ENCODE data around the gene PDK1.
"Not testable (repeated sequence)": the region's sequence is repeated elsewhere in the genome, so short reads cannot be mapped to it uniquely, and the experiment has no call there.

Gene PDK1

GRCh38 chr2:172554352-172555271, 1.3 kb upstream of the PDK1 start:
- DNase-seq: no peak

DNA sequence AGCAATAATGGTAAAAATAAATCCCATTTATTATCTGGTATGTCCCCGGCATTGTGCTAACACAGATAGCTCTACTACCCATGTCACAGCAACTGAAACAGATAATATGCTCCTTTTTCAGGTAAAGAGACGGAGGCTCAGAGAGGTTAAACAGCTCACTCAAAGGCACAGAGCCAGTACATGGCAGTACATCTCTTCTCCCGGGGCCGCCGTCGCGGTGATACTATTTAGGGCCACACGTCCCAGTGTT, 693 bp upstream of the PDK1 start:
- no peak for DNase-seq

- peak; percentile 88 for DNase-seq
Measured at GRCh38 chr2:172556284-172557033, 569 bp downstream of the PDK1 start.

DNA sequence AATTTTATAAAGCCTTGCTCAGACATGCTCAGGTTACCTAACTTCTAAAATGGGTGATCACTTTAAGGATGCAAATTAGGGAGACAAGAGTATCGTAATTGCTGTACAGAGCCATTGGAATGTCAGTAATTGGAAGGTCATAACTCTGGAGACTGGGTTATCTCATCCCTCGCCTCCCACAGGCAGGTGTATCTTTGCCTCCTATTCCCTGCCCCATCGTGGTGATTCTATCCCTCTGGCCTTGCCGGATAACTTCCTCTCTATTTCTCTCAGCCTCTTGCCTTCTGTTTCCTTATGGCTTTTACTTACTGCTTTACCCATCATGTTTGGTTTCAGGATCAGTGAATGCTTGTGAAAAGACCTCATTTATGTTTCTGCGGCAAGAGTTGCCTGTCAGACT, 2.5 kb downstream of the PDK1 start:
- DNase-seq: no peak

DNA sequence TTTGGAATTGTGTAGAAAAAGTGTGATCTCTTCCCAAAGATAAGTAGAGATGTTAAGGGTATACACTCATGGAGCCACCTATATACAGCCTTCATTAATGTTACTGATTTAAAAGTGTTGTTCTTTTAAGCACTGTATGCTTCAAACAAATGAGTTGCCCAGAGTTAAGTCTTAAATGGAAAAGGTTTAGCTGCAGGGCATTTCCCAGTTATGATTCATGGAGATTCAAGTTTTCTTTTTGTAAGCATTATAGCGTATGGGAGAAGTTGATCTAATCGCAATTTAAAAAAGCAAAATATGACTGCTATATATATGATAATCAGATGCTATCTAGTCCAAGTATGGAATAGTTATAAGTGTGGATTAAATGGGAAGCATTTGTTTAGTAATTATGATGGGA, 4.8 kb downstream of the PDK1 start:
- no peak for DNase-seq

DNA sequence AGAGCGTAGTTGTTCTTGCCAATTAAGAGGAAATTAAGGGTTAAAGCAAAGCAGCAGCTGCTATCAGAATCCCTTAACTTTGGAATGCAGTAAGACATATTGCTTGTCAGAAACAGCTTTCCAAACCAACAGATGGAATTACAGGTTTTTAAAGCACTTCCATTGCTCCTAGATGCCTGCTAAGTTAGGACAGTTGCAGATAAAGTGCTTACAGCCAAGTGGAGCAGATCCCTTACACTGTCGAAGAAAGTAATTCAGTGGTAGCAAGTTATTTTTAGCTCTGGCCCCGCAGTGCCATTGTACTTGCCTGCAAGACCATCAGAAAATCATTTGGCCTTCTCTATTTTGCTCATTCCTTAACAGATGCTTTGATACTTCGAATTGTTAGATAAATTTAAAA, 5.4 kb downstream of the PDK1 start:
- DNase-seq: no peak

DNA sequence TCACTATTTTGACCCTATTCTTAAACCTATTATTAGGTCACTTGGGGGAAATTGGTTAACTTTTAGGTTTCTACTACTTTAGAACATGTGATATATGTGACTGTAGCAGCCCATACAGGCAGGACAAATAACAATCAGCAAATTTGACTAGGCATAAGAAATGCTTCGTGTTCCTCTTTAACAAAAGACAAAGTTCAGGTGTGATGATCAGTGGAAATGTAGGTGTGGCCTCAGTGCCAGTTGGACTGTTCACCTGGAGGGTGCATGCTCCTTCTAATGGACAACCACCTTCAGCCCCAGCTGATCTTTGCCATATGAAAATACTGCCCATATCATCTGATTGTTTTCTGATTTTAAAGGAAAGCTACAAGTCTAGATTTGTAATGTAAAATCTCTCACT, 6.4 kb downstream of the PDK1 start:
- DNase-seq: no peak

DNA sequence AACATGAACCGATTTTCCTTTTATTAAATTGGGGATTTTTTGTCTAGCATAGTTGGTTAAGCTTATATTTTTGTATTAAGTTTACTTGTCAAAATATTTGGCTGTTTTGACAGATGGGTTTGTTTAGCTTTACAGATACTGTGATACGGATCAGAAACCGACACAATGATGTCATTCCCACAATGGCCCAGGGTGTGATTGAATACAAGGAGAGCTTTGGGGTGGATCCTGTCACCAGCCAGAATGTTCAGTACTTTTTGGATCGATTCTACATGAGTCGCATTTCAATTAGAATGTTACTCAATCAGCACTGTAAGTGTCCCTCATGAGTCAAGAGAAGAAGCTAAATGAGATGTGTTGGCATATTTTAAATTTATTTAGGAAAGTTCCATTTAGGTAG, 8.5 kb downstream of the PDK1 start:
- DNase-seq: no peak

DNA sequence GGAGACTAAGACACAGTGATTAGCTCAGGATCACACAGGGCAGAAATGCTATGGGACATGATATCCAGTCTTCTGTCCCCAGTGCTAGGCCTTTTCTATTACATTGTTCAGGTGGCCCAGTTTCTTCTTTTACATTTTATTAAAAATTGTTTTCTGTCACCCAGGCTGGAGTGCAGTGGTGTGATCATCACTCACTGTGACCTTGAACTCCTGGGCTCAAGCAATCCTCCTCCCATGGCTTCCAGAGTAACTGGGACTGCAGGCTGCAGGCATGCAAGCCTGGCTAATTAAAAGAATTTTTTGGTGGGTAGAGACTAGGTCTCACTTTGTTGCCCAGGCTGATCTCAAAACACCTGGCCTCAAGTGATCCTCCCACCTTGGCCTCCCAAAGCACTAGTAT, 15.4 kb downstream of the PDK1 start:
- DNase-seq: no peak

DNA sequence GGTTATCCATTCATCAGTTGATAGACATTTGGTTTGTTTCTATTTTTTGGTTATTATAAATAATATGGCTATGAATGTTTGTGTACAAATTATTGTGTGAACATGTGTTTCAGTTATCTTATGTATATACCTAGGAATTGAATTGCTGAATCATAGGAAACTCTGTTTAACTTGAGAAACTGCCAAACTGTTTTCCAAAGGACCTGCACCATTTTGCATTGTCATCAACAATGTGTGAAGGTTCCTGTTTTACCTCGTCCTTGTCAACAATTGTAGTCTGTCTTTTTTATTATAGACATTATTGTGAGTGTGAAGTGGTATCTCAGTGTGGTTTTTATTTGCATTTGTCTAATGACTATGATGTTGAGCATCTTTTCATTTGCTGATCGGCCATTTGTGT, 17.1 kb downstream of the PDK1 start:
- no peak for DNase-seq

GRCh38 chr2:172574965-172575364, 19.1 kb downstream of the PDK1 start:
- no peak for DNase-seq

DNA sequence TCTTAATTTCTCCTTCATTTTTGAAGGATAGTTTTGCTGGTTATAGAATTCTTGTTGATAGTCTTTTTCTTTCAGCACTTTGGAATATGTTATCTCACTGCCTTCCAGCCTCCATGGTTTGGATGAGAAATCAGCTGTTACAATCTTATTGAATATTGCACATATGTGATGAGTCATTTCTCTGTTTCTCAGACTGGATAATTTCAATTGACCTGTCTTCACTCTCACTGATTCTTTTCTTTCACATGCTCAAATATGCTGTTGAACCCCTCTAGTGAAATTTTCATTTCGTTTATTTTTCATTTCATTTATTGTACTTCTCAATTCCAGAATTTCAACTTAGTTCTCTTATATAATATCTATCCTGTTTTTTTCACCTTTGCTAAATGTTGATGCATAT, 22.2 kb downstream of the PDK1 start:
- DNase-seq: no peak

DNA sequence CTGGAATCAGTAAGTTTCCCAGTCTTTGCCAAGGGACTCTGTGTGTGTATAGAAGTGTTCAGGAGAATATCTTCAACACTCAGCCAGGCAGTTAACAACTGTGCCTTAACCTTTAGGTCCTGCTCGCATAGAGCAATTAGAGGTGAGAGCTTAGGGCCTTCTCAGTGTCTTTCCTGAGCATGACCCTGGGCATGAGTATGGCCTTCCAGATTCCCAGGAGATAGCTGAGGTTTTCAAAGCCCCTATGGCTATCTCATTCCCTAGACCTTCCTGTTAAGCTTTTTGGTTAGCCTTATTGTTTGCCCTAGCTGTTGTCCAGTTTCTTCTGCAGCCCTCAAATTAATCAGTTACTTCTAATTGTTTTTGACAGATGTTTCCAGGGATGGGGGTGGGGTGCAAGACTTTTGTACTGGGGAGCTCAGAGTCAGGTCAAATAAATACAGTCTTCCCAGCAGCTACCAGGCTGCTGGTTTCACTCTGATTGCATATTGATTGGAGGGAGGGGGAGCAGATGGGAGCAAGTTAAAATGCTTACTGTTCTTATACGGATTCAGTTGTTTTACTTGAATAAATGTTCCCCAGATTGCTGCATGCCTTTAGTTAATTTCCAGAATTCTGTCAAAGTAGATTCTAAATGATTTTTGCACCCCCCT, 23.1 kb downstream of the PDK1 start:
- DNase-seq: no peak

GRCh38 chr2:172580544-172580943, 24.7 kb downstream of the PDK1 start:
- no peak for DNase-seq

- DNase-seq: no peak
Measured at GRCh38 chr2:172582656-172583055, 26.8 kb downstream of the PDK1 start.

DNA sequence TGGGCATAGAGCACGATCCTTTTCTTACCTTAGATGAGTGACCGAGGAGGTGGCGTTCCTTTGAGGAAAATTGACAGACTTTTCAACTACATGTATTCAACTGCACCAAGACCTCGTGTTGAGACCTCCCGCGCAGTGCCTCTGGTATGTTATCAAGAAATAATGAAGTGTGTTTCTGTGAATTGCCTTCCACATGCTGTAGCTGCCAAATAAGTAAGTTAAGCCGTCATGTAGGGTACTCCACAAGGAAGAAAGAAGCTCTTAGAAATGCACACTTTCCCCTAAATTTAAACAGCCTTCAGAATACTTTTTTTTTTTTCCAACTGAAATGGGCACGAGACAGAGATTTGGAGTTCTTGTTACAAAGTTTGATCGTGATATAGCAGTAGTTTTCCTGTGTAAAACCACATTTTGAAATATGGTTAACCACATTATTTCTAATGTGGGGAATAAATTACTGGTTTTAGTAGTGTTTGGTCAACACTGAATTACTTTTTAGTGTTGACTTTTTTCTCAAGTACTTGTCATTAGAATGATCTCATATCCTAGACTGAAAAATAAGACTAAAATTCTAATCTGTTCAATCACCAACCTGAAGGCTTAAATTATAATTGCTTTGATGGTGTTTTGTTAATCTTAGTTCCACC, 30.5 kb downstream of the PDK1 start:
- DNase-seq: no peak

DNA sequence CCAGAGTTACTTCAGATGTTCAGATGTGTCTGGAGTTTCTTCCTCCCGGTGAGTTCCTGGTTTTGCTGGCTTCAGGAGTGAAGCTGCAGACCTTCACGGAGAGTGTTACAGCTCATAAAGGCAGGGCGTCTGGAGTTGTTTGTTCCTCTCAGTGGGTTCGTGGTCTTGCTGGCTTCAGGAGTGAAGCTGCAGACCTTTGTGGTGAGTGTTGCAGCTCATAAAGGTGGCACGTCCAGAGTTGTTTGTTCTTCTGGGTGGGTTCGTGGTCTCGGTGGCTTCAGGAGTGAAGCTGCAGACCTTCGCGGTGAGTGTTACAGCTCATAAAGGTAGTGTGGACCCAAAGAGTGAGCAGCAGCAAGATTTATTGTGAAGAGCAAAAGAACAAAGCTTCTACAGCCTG, 31.3 kb downstream of the PDK1 start:
- DNase-seq: not testable (repeated sequence)

DNA sequence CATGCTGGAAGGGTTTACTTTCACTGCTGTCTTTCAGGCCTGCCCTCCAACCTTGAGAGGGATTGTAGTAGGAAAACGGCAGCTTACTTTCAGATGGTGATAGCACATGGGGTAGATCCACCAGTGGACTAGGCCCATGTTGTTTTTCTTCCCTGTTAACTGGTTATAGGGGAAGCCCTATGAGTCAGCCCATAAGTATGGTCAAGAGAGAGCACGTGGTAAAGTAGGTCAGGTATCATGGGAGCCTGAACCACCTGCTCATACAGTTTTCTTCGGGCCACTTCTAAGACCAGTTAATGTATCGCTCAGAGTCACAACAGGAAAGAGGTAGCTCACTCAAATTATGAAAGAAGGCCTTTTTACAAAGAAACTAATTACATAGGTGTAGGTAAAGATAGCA, 33.0 kb downstream of the PDK1 start:
- DNase-seq: no peak

DNA sequence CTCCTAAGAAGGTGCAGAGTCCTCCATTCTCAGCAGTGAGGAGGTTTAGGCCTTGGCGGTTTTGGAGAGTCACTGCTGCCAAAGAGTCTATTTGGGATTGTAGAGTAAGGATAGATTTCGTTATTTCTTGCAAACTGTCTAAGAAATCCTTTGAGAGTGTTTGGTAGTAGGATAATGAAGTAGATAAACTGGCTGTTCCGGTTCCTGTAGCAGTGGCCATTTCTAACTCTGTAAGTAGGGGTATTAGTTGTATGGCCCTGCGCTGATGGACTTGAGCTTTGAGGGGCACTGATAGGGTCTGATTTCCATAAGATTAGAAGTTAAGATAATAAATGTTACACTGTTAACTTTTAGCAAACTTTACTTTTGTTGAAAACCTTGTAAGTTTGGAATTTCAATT, 35.5 kb downstream of the PDK1 start:
- not testable (repeated sequence) for DNase-seq

DNA sequence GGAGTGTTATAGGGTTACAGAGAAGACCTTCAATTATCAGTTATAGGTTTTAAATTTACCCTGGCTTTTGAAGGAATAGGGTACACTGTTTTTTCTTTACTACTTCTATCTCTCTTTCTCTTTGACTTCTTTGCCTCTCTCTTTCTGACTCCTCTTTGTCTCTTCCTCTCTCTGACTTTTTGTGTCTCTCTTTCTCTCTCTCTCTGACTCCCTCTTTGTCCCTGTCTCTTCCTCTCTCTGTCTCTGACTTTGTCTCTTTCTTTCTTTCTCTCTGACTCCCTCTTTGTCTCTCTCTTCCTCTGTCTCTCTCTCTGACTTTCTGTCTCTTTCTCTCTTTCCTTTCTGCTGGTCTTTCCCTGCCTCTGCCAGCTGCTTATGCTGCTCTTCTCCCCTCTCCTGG, 36.3 kb downstream of the PDK1 start:
- DNase-seq: not testable (repeated sequence)

GRCh38 chr2:172596776-172597175, 40.9 kb downstream of the PDK1 start:
- DNase-seq: no peak

GRCh38 chr2:172597176-172597842, 41.4 kb downstream of the PDK1 start:
- DNase-seq: no peak

DNA sequence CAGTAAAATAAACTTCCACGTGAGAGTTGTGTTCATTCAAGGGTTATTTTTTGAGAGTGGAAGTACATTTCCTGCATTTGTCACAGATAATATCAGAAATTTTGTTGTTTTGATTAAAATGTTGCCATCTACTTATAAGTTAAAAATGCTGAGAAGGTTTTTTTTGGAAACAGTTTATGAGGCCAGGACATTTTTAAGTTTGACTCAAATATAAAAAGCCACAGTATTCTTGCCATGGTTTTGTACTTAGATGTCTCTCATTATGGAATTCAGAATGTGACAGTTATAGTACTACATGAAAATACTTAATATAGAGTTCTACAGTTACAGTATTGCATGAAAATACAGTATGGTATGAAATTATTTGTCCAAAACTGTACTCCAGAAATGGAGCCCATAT, 44.1 kb downstream of the PDK1 start:
- no peak for DNase-seq
